ENCODE results near the gene HOXB8.

The HOXB8 gene

GRCh38 chr17:48637323-48638260 lies 22.5 kb upstream of the HOXB8 start:
- DNase-seq, result no peak

- no peak for DNase-seq
Observed at GRCh38 chr17:48636177-48637018, 21.3 kb upstream of the HOXB8 start.

GRCh38 chr17:48634493-48635208 lies 19.6 kb upstream of the HOXB8 start:
- DNase-seq, result no peak

- no peak for DNase-seq
Observed at GRCh38 chr17:48633266-48633677, 18.2 kb upstream of the HOXB8 start.

- DNase-seq, result no peak
Observed at GRCh38 chr17:48632579-48633265, 17.6 kb upstream of the HOXB8 start.

GRCh38 chr17:48631693-48632578 lies 16.8 kb upstream of the HOXB8 start:
- no peak for DNase-seq

- no peak for DNase-seq
Observed at GRCh38 chr17:48630925-48631692, 16.0 kb upstream of the HOXB8 start.

- DNase-seq, result no peak
Observed at GRCh38 chr17:48630009-48630924, 15.2 kb upstream of the HOXB8 start.

GRCh38 chr17:48629411-48629759 lies 14.3 kb upstream of the HOXB8 start:
- no peak for DNase-seq

GRCh38 chr17:48628649-48629410 lies 13.7 kb upstream of the HOXB8 start:
- no peak for DNase-seq

GRCh38 chr17:48627623-48628521 lies 12.8 kb upstream of the HOXB8 start:
- no peak for DNase-seq

GRCh38 chr17:48627118-48627597 lies 12.1 kb upstream of the HOXB8 start:
- no peak for DNase-seq

GRCh38 chr17:48626245-48627117 lies 11.4 kb upstream of the HOXB8 start, which contains the start of gene HOXB9:
Gene HOXB9, minus strand, starts transcription at chr17:48626358. Its CDS starts 89 bp downstream, at chr17:48626269.
- no peak for DNase-seq

- DNase-seq, result no peak
Observed at GRCh38 chr17:48625495-48626244, 10.6 kb upstream of the HOXB8 start.
